GM10266 (cell line): ENCODE measurements around the gene SULF2.

Experiments
- DNase-seq: peaks from one replicate; pipeline ENCODE4 v3.0.0; 2012; ENCODE audit errors: extremely low spot score
- CTCF ChIP-seq: IDR thresholded peaks from 2 replicates; pipeline ENCODE4 v1.5.1; 2012; ENCODE audit warnings: mild to moderate bottlenecking, low read depth; ENCODE audit not compliant: control insufficient read depth, insufficient read depth; ENCODE audit errors: missing control alignments

Gene SULF2

GRCh38 chr20:47743671-47744070 is 41.6 kb downstream of the SULF2 start:
- TF ChIP-seq CTCF: no peak
- no peak for DNase-seq

- TF ChIP-seq CTCF: no peak
- no peak for DNase-seq
Observed at GRCh38 chr20:47741669-47742608, 43.3 kb downstream of the SULF2 start.

GRCh38 chr20:47740862-47741184 is 44.5 kb downstream of the SULF2 start:
- no peak for TF ChIP-seq CTCF
- DNase-seq: no peak

GRCh38 chr20:47740121-47740861 is 45.0 kb downstream of the SULF2 start:
- DNase-seq: no peak
- TF ChIP-seq CTCF: no peak

GRCh38 chr20:47737923-47738322 is 47.4 kb downstream of the SULF2 start:
- TF ChIP-seq CTCF: no peak
- DNase-seq: no peak

GRCh38 chr20:47736570-47737152 is 48.6 kb downstream of the SULF2 start:
- TF ChIP-seq CTCF: no peak
- no peak for DNase-seq
